Measurements from ENCODE around the gene RNF213. TPM values are rescaled to one million over a fixed set of nuclear protein-coding genes. Genes with fewer than 3 reads are reported as not detected.
A peak's percentile ranks its signal among the peaks of the same experiment; 100 is the strongest.

The RNF213 gene
- polyA plus RNA-seq, 1 of the 3 experiments (the other 2 are of a cell fraction): 57.5 TPM

DNA sequence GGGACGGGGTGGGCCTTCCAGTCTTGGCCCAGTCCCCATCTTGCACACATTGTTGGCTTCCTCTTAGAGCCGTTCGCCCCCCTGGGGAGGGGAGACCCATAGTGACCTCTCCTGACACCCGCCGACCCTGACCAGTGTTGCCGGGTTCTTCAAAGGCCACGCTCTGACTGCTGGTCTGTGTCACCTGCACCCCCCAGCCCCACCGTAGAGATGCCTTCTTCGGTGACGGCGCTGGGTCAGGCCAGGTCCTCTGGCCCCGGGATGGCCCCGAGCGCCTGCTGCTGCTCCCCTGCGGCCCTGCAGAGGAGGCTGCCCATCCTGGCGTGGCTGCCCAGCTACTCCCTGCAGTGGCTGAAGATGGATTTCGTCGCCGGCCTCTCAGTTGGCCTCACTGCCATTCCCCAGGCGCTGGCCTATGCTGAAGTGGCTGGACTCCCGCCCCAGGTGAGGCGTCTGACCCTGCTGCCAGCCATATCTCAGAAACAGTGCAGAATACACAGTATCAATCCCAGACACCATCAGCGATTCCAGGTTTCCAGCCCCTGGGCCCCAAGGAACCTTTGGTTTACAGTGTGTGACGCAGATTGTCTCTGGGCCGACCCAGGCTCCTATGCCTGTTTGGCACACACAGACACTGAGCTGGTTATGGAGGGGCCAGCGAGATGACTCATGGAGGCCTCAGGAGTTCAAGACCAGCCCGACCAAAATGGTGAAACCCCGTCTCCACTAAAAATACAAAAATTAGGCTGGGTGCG, 39.1 kb upstream of the RNF213 start:
- H4K20me1 ChIP-seq (ENCODE audit: insufficient read depth): peaks cover 19% of the 10 kb centered on the region
- peaks cover 4 to 24% of the 10 kb centered on the region in 2 experiments; a peak in 1 of 4 replicates for H3K4me1 ChIP-seq (ENCODE audit: control insufficient read depth in 1 of 2, insufficient read depth in 2 of 2, low read depth in 1 of 2, low read length in 1 of 2)
- peaks cover 9% of the 10 kb centered on the region for H3F3A ChIP-seq (replicated peaks; ENCODE audit: insufficient read depth)
- no peak for DNase-seq
- no peaks in the 10 kb centered on the region for H3K9me3 ChIP-seq
- peaks cover 45% of the 10 kb centered on the region; the same call in 1 of the 2 replicates for H3K79me2 ChIP-seq (ENCODE audit: insufficient read depth)
- peak overlapping the region; percentile 83 to 98 for H3K4me3 ChIP-seq (ENCODE audit: low read depth in 2 of 2, low read length in 1 of 2)
- H3K36me3 ChIP-seq (replicated peaks in 1 of 2; ENCODE audit: control insufficient read depth in 1 of 2, insufficient read depth in 2 of 2, low read length in 1 of 2): peaks cover 6 to 10% of the 10 kb centered on the region in 2 experiments
- TF ChIP-seq, protein P1, sequence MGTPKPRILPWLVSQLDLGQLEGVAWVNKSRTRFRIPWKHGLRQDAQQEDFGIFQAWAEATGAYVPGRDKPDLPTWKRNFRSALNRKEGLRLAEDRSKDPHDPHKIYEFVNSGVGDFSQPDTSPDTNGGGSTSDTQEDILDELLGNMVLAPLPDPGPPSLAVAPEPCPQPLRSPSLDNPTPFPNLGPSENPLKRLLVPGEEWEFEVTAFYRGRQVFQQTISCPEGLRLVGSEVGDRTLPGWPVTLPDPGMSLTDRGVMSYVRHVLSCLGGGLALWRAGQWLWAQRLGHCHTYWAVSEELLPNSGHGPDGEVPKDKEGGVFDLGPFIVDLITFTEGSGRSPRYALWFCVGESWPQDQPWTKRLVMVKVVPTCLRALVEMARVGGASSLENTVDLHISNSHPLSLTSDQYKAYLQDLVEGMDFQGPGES (IDR thresholded peaks at IDR 0.05; ENCODE audit: low read depth, low read length): no peak
- no peak for TF ChIP-seq RFX5 (IDR thresholded peaks at IDR 0.05; ENCODE audit: low read length)
- TF ChIP-seq FOXM1 (IDR thresholded peaks at IDR 0.05; ENCODE audit: low read depth): no peak
- TF ChIP-seq EP300 (IDR thresholded peaks at IDR 0.05; ENCODE audit: borderline replicate concordance in 1 of 2, low read depth in 1 of 2, low read length in 1 of 2): no peak
- no peak for TF ChIP-seq TCF12 (IDR thresholded peaks at IDR 0.05)
- TF ChIP-seq, protein P2, sequence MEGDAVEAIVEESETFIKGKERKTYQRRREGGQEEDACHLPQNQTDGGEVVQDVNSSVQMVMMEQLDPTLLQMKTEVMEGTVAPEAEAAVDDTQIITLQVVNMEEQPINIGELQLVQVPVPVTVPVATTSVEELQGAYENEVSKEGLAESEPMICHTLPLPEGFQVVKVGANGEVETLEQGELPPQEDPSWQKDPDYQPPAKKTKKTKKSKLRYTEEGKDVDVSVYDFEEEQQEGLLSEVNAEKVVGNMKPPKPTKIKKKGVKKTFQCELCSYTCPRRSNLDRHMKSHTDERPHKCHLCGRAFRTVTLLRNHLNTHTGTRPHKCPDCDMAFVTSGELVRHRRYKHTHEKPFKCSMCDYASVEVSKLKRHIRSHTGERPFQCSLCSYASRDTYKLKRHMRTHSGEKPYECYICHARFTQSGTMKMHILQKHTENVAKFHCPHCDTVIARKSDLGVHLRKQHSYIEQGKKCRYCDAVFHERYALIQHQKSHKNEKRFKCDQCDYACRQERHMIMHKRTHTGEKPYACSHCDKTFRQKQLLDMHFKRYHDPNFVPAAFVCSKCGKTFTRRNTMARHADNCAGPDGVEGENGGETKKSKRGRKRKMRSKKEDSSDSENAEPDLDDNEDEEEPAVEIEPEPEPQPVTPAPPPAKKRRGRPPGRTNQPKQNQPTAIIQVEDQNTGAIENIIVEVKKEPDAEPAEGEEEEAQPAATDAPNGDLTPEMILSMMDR (IDR thresholded peaks at IDR 0.05): no peak
- TF ChIP-seq GATA2 (CRISPR knock-in tag; IDR thresholded peaks at IDR 0.05): no peak
- no peak for TF ChIP-seq RCOR1 (IDR thresholded peaks at IDR 0.05; ENCODE audit: low read length)
- no peak for TF ChIP-seq SMC3 (IDR thresholded peaks at IDR 0.05; ENCODE audit: low read depth, low read length)
- TF ChIP-seq SIN3A (IDR thresholded peaks at IDR 0.05; ENCODE audit: borderline replicate concordance, low read depth, low read length): no peak
- TF ChIP-seq, protein P3, sequence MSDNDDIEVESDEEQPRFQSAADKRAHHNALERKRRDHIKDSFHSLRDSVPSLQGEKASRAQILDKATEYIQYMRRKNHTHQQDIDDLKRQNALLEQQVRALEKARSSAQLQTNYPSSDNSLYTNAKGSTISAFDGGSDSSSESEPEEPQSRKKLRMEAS (IDR thresholded peaks at IDR 0.05; ENCODE audit: low read depth): no peak
- TF ChIP-seq JUND (IDR thresholded peaks at IDR 0.05): no peak
- no peak for TF ChIP-seq FOXJ3 (CRISPR knock-in tag; IDR thresholded peaks at IDR 0.05)
- CTCF ChIA-PET: interaction anchor here (1.1 kb wide), 1 partner anchor 139 kb away, joined by 3 read pairs; no protein-coding TSS in a partner anchor
- no peak overlapping the region for H2AFZ ChIP-seq (ENCODE audit: low read depth)
- H3K27ac ChIP-seq (ENCODE audit: low read depth in 2 of 2, low read length in 1 of 2): no peak overlapping the region
- 93% methylated on average over 24 of the region's 29 CpGs for WGBS (ENCODE audit: low lambda C conversion rate)
- H3K9ac ChIP-seq: peak overlapping the region; percentile 88
- no peaks in the 10 kb centered on the region for H3K27me3 ChIP-seq (ENCODE audit: insufficient read depth)
- POLR2A ChIA-PET: interaction anchor here (1.2 kb wide), 1 partner anchor 120 kb away, joined by 3 read pairs; the partner anchor contains the start of gene GAA
- no peaks in the 10 kb centered on the region for H3K9me2 ChIP-seq
- peak overlapping the region; percentile 98 for H3K4me2 ChIP-seq

Data from SK-N-SH (cell line).